Activated CD4-positive, alpha-beta memory T cell treated with anti-CD3 and anti-CD28 coated beads for 36 hours (primary cell): Measurements from ENCODE around the gene TTLL3. TPM values are rescaled to one million over a fixed set of nuclear protein-coding genes. Genes with fewer than 3 reads are reported as not detected.

Experiments
- CTCF ChIA-PET: fragments of 350-600 bp; sonication (Branson Sonifier 250); formaldehyde crosslinking; loops from one replicate; lab custom pipeline; 2021; ENCODE audit warnings: antibody characterized with exemption, inconsistent platforms; lab: Charles Lee
- POLR2A ChIA-PET: fragments of 350-600 bp; sonication (Branson Sonifier 250); formaldehyde crosslinking; loops from one replicate; lab custom pipeline; 2021; ENCODE audit warnings: antibody characterized with exemption; lab: Charles Lee
- DNase-seq: peaks from one replicate; pipeline ENCODE4 v3.0.0-alpha.2; 2020
- H3K27ac Mint-ChIP-seq: one replicate; pipeline ENCODE4 v1.8.0; 2021; ENCODE audit warnings: mixed read lengths
- H3K27me3 Mint-ChIP-seq: one replicate; pipeline ENCODE4 v1.8.0; 2021; ENCODE audit warnings: mixed read lengths
- H3K36me3 Mint-ChIP-seq: one replicate; pipeline ENCODE4 v1.8.0; 2021; ENCODE audit warnings: mixed read lengths
- H3K4me1 Mint-ChIP-seq: one replicate; pipeline ENCODE4 v1.8.0; 2021; ENCODE audit warnings: low read depth, mixed read lengths
- H3K4me3 Mint-ChIP-seq: one replicate; pipeline ENCODE4 v1.8.0; 2021; ENCODE audit warnings: mild to moderate bottlenecking, mixed read lengths
- H3K9me3 Mint-ChIP-seq: one replicate; pipeline ENCODE4 v1.8.0; 2021; ENCODE audit warnings: mixed read lengths
- intact Hi-C: fragments of 100-400 bp; cut with micrococcal nuclease; formaldehyde crosslinking; loops from one replicate; pipeline ENCODE4 v1.15.1; 2023
- total RNA-seq, 2 experiments: library from RNA; stranded (reverse); gene quantifications; one replicate each; pipeline ENCODE4 v1.2.3, GENCODE V29; 2021

TTLL3 gene
- total RNA-seq, 2 experiments from 2014 or later = 49.6 to 49.7 TPM

DNA sequence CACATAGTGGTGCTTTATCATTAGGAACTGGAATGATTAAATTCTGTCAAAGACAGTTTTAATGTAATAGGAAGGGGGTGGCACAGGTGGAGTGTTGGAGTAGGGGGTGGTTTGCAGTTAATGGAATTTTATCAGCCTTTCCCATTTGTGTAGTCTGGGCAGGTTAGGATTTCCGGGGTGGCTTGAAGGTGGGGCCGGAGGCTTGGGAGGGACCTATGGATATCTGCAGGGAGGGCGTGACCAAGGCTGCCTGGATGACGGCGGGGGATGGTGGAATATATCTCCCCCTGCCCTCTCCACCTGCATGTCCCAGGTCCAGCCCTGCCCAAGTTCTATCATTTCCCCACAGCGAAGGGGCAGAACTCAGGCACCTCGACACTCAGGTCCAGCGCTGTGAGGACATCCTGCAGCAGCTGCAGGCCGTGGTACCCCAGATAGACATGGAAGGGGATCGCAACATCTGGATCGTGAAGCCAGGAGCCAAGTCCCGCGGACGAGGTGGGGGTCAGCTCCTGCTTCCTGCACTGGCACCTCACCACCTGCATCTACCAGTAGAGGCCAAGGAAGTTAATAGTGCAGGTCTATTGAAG is 15.5 kb downstream of the TTLL3 start:
- Mint-ChIP-seq H3K27me3 (no peaks in the 10 kb centered on the region), H3K4me1 (no peaks in the 10 kb centered on the region), H3K36me3 (peaks cover 2% of the 10 kb centered on the region), H3K9me3 (no peaks in the 10 kb centered on the region), H3K27ac (no peak overlapping the region), H3K4me3 (no peak overlapping the region)
- intact Hi-C loops = no loop called here
- POLR2A ChIA-PET = no interaction called here
- CTCF ChIA-PET = no interaction called here
- no peak for DNase-seq

DNA sequence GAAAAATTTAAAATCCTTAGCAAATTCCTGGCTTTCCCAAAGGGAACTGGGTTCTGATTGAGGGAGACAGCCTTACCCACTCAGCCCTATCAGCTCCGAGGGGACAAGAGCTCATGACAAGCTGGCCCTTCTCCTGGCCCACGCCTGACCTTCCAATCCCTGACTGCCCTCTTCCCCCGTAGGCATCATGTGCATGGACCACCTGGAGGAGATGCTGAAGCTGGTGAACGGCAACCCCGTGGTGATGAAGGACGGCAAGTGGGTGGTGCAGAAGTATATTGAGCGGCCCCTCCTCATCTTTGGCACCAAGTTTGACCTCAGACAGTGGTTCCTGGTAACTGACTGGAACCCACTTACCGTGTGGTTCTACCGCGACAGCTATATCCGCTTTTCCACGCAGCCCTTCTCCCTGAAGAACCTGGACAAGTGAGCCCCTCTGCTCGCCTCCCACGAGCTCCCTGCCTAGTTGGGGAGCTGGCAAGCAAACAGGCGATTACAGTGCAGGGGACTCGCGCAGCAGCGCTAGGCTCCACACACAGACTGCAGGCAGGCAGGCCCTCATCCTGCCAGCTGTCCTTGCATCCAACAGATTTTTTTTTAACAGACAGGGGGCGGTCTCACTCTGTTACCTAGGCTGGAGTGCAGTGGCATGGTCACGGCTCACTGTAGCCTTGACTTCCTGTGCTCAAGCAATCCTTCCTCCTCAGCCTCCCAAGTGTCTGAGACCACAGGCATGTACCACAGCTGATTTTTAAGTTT is 16.9 kb downstream of the TTLL3 start:
- peak overlapping the region; percentile 1 for H3K27ac Mint-ChIP-seq

DNA sequence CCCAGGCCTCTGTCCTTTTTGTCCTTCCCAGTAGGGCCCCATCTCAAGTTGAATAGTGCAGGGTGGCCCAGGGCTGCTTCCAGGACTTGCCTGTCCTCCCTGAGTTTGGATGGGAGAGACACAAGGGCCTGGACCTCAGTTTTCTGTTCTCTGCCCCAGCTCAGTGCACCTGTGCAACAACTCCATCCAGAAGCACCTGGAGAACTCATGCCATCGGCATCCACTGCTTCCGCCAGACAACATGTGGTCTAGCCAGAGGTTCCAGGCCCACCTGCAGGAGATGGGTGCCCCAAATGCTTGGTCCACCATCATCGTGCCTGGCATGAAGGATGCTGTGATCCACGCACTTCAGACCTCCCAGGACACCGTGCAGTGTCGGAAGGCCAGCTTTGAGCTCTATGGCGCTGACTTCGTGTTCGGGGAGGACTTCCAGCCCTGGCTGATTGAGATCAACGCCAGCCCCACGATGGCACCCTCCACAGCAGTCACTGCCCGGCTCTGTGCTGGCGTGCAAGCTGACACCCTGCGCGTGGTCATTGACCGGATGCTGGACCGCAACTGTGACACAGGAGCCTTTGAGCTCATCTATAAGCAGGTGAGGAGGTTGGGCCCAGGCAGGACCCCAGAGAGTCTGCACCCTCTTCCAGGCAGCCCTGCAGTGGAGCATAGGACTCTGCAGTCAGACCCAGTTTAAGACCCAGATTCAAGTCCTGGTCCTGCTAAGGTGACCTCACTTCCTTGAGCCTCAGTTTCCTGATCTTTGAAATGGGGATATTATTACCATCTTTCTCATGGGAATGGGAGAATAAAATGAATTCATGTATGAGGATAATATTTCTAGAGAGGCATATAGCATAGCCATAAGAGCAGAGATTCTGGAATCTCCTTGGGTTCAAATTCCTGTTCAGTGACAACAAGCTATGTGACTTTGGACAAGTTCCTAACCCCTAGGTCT is 19.0 kb downstream of the TTLL3 start:
- Mint-ChIP-seq H3K9me3 (no peaks in the 10 kb centered on the region), H3K4me3 (no peak overlapping the region), H3K4me1 (no peaks in the 10 kb centered on the region), H3K27me3 (no peaks in the 10 kb centered on the region), H3K36me3 (peaks cover 14% of the 10 kb centered on the region), H3K27ac (no peak overlapping the region)
- ChIA-PET POLR2A (no interaction called here), CTCF (interaction anchor here (1.8 to 2.2 kb wide), 2 partner anchors 117 to 159 kb away, joined by 6 to 7 read pairs; no protein-coding TSS in a partner anchor)
- intact Hi-C loops = no loop called here
- DNase-seq = no peak

More for the DNA sequence above, 16.9 kb downstream of the TTLL3 start:
- no peak overlapping the region for H3K4me3 Mint-ChIP-seq
- intact Hi-C loops = no loop called here
- peak; percentile 45 for DNase-seq
- H3K27me3 Mint-ChIP-seq = no peaks in the 10 kb centered on the region
- CTCF ChIA-PET = interaction anchor here (0.7 to 2.2 kb wide), 12 partner anchors 9 to 161 kb away, joined by 3 to 9 read pairs (median 3); partner anchors contain the start of gene RPUSD3
- POLR2A ChIA-PET = interaction anchor here (1.2 kb wide), 1 partner anchor 17 kb away, joined by 3 read pairs; no protein-coding TSS in a partner anchor
- H3K4me1 Mint-ChIP-seq = no peaks in the 10 kb centered on the region
- H3K36me3 Mint-ChIP-seq = peaks cover 6% of the 10 kb centered on the region
- H3K9me3 Mint-ChIP-seq = no peaks in the 10 kb centered on the region

DNA sequence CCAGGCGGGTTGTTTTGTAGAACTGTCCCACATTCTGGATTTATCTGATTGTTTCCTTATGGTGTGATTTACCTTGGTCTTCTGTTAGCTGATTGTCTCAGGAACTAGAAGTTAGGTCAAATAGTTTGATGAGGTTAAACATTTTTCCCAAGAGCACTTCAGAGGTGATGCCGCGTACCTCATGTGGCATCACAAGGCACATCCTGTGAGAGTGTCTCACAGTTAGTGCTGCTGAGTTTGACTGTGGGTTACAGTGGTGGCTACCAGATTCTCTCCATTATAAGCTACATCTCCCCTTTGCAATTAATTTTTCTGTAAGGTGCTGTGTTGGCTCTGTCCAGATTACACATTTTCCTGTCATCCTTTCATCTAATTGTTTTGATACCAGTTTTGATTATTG is 21.2 kb downstream of the TTLL3 start:
- no peak for DNase-seq
- no peaks in the 10 kb centered on the region for H3K9me3 Mint-ChIP-seq
- ChIA-PET CTCF (interaction anchor here (1.1 kb wide), 1 partner anchor 16 kb away, joined by 3 read pairs; no protein-coding TSS in a partner anchor), POLR2A (no interaction called here)
- intact Hi-C loops = no loop called here
- H3K4me3 Mint-ChIP-seq = no peak overlapping the region
- no peaks in the 10 kb centered on the region for H3K4me1 Mint-ChIP-seq
- H3K27me3 Mint-ChIP-seq = no peaks in the 10 kb centered on the region
- no peak overlapping the region for H3K27ac Mint-ChIP-seq
- peaks cover 30% of the 10 kb centered on the region for H3K36me3 Mint-ChIP-seq

DNA sequence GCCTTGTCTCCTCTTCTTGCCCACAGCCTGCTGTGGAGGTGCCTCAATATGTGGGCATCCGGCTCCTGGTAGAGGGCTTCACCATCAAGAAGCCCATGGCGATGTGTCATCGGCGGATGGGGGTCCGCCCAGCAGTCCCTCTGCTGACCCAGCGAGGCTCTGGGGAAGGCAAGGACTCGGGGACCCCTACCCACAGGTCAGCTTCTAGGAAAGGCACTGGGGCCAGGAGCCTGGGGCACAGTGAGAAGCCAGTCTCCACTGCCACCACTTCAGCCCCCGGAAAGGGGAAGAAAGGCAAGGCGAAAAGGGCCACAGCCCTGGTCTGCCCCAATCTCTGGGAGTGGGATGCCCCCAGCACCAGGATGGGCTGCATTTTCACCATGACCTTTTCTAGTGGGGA is 23.0 kb downstream of the TTLL3 start:
- Mint-ChIP-seq H3K27me3 (no peaks in the 10 kb centered on the region), H3K27ac (no peak overlapping the region), H3K4me3 (no peak overlapping the region), H3K9me3 (no peaks in the 10 kb centered on the region), H3K4me1 (no peaks in the 10 kb centered on the region), H3K36me3 (peaks cover 32% of the 10 kb centered on the region)
- DNase-seq = no peak
- ChIA-PET CTCF (interaction anchor here (0.9 kb wide), 1 partner anchor 100 kb away, joined by 3 read pairs; the partner anchor contains the start of gene CRELD1), POLR2A (no interaction called here)
- intact Hi-C loops = no loop called here

DNA sequence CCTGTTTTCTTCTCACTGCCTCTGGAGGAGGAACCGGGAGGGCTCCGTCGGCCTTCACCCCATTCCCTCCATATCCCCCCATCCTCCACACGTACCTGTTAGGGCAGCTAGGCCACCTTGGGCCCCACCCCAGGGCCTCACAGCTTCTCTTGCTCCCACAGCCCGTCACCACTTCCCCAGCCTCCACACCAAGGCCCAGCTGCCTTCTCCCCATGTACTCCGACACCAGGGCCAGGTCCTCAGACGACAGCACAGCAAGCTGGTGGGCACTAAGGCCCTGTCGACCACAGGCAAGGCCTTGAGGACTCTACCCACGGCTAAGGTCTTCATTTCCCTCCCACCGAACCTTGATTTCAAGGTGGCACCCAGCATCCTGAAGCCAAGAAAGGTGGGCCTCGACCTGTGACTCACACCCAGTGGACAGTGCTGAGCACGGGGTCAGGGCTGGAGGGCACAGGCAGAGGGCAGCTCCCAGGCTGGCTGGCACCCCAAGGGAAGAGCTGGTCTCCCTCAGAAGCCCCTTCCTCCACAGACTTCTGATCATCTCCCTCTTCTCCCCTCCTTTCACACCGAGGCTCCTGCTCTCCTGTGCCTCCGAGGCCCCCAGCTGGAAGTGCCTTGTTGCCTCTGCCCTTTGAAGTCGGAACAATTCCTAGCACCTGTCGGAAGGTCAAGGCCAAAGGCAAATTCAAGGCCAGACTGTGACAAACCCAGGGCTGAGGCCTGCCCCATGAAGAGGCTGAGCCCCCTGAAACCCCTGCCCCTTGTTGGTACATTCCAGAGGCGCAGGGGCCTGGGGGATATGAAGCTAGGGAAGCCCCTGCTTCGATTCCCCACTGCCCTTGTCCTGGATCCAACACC is 24.7 kb downstream of the TTLL3 start:
- Mint-ChIP-seq H3K9me3 (no peaks in the 10 kb centered on the region), H3K36me3 (peaks cover 32% of the 10 kb centered on the region), H3K27ac (no peak overlapping the region), H3K4me1 (no peaks in the 10 kb centered on the region), H3K4me3 (no peak overlapping the region), H3K27me3 (no peaks in the 10 kb centered on the region)
- POLR2A ChIA-PET = no interaction called here
- intact Hi-C loops = no loop called here
- DNase-seq = no peak
- CTCF ChIA-PET = no interaction called here

DNA sequence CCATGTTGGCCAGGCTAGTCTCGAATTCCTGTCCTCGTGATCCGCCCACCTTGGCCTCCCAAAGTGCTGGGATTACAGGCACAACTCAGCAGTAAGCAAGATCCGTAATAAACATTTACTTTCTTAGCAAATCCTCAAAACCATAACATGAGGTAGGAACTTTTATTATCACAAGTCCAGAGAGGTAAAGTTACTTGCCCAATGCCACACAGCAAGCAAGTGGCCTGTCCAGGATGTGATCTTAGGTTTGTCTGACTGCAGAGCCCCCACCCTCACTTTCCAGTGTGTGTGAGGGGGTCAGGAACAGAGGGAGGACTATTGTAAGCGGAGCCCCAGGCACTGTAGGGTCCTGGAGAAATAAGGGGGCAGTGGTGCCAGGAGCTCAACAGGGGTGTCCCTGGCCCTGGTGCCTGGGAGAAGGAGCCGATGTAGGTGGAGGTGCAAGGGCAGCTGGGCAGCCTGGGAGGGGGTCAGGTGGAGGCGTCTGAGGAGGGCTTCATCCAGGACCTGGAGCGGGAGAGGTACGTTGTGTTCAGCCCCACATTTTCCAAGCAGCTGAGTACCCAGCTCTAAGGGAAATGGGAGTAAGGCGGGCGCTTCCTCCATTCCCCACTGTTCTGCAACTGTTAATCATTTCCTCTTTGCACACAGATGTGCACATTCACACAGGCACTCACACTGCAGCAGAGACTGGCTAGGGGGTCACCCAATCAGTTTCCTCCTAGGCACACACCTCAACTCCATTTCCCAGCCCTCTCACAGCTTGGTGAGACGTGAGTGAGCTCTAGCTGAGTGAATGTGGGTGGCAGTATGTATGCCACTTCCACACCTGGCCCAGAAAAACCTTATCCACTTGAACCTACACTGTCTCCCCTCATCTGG is 27.9 kb downstream of the TTLL3 start:
- ChIA-PET CTCF (interaction anchor here (0.6 kb wide), 1 partner anchor 34 kb away, joined by 4 read pairs; no protein-coding TSS in a partner anchor), POLR2A (no interaction called here)
- peak overlapping the region; percentile 39 for H3K27ac Mint-ChIP-seq
- no peaks in the 10 kb centered on the region for H3K27me3 Mint-ChIP-seq
- H3K4me1 Mint-ChIP-seq = peaks cover 11% of the 10 kb centered on the region
- intact Hi-C loops = no loop called here
- H3K36me3 Mint-ChIP-seq = peaks cover 42% of the 10 kb centered on the region
- no peak overlapping the region for H3K4me3 Mint-ChIP-seq
- H3K9me3 Mint-ChIP-seq = no peaks in the 10 kb centered on the region
- DNase-seq = no peak

DNA sequence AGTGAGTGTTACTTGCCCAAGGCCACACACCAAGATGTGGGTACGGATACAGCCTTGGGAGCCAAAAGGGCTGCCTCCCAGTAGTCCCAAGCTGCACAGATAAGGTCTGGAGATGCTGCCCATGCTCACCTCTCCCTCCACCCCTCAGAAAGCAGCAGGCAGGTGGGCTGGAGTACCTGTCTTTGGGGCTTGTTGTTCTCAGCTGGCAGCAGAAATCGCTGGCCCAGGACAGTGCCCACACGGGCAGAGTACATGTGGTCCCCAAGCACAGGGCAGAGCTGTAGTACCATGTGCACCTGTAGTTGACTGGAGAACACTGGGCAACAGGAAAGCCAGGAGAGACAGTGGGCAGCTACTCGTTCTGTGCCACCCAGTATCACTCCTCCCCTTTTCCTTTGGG is 28.8 kb downstream of the TTLL3 start:
- POLR2A ChIA-PET = interaction anchor here (0.8 kb wide), 1 partner anchor 99 kb away, joined by 5 read pairs; no protein-coding TSS in a partner anchor
- H3K4me3 Mint-ChIP-seq = no peak overlapping the region

DNA sequence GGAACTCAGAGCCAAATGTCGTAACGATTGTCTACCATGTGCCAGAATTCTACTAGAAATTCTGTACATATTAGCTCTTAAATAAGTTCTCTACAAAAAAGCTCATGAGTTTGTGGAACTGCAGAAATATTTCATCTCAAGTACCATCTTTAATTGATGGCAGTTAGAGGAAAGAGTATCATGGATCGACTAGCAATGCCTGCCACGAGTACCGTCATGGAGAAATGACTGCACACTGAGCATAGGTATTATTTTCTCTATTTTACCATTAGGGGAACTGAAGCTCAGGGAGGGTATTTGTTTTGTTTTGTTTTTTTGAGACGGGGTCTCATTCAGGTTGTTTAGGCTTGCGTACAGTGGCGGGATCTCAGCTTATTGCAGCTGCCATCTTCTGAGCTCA is 31.0 kb downstream of the TTLL3 start:
- POLR2A ChIA-PET = interaction anchor here (0.6 kb wide), 1 partner anchor 125 kb away, joined by 3 read pairs; no protein-coding TSS in a partner anchor
- H3K27ac Mint-ChIP-seq = no peak overlapping the region
- intact Hi-C loops = no loop called here

More for the DNA sequence above, 28.8 kb downstream of the TTLL3 start:
- no peak overlapping the region for H3K27ac Mint-ChIP-seq
- no peaks in the 10 kb centered on the region for H3K9me3 Mint-ChIP-seq
- CTCF ChIA-PET = no interaction called here
- peaks cover 41% of the 10 kb centered on the region for H3K36me3 Mint-ChIP-seq
- intact Hi-C loops = no loop called here
- no peaks in the 10 kb centered on the region for H3K27me3 Mint-ChIP-seq
- DNase-seq = no peak
- H3K4me1 Mint-ChIP-seq = peaks cover 13% of the 10 kb centered on the region

More for the DNA sequence above, 31.0 kb downstream of the TTLL3 start:
- Mint-ChIP-seq H3K36me3 (peaks cover 25% of the 10 kb centered on the region), H3K4me3 (no peak overlapping the region), H3K27me3 (no peaks in the 10 kb centered on the region), H3K4me1 (peaks cover 23% of the 10 kb centered on the region), H3K9me3 (no peaks in the 10 kb centered on the region)
- CTCF ChIA-PET = interaction anchor here (0.6 to 1.7 kb wide), 7 partner anchors 14 to 423 kb away, joined by 3 to 5 read pairs (median 3); partner anchors contain the start of gene CRELD1
- DNase-seq = no peak
